ENCODE results near the gene NCOA3. TPM values are rescaled to one million over a fixed set of nuclear protein-coding genes. Genes with fewer than 3 reads are reported as not detected.

The NCOA3 gene
- total and polyA plus RNA-seq, 10 of the 15 experiments (the other 5 are each of a cell fraction or from before 2014, with no cell fraction given) = 16.9 to 96.2 (median 73.6) TPM

- TF ChIP-seq LARP7 (IDR thresholded peaks at IDR 0.05) (no peak), MEF2B (IDR thresholded peaks at IDR 0.05; ENCODE audit: partially characterized antibody, poor library complexity, severe bottlenecking) (no peak), CHD2 (IDR thresholded peaks at IDR 0.05; ENCODE audit: borderline replicate concordance, low read depth, low read length) (peak; percentile 63; the same call in 1 of the 2 replicates), MEF2A (IDR thresholded peaks at IDR 0.05; ENCODE audit: insufficient read depth, low read depth, low read length) (no peak), ZSCAN29 (IDR thresholded peaks at IDR 0.05) (no peak), RAD51 (IDR thresholded peaks at IDR 0.05) (no peak), MTA3 (IDR thresholded peaks at IDR 0.05; ENCODE audit: borderline replicate concordance, low read length) (no peak), MTA2 (IDR thresholded peaks at IDR 0.05; ENCODE audit: low read depth) (no peak), RFX5 (IDR thresholded peaks at IDR 0.05; ENCODE audit: low read depth, low read length) (no peak), SUZ12 (IDR thresholded peaks at IDR 0.05; ENCODE audit: unreplicated experiment) (no peak), RAD21 (IDR thresholded peaks at IDR 0.05; ENCODE audit: insufficient read depth, low read depth, low read length) (peak; percentile 7; the same call in 1 of the 2 replicates), ZNF687 (IDR thresholded peaks at IDR 0.05) (no peak), ATF7 (IDR thresholded peaks at IDR 0.05; ENCODE audit: low read depth) (no peak), EGR1 (IDR thresholded peaks at IDR 0.05; ENCODE audit: borderline replicate concordance in 1 of 2, low read depth in 2 of 2, low read length in 2 of 2) (no peak), TARDBP (IDR thresholded peaks at IDR 0.05; ENCODE audit: borderline replicate concordance) (no peak), ZNF24 (IDR thresholded peaks at IDR 0.05) (no peak), NR2C2 (IDR thresholded peaks at IDR 0.05; ENCODE audit: borderline replicate concordance, control insufficient read depth, insufficient read length, low read depth) (no peak), ETV6 (conservative IDR thresholded peaks at IDR 0.05 in 1 of 2, IDR thresholded peaks at IDR 0.05 in 1 of 2; ENCODE audit: borderline replicate concordance in 1 of 2, low read depth in 1 of 2) (0 out of 4 replicates have a peak, but pooled peaks of 1 of the 2 experiments have one; percentile 74)
- TF ChIP-seq, protein P1, sequence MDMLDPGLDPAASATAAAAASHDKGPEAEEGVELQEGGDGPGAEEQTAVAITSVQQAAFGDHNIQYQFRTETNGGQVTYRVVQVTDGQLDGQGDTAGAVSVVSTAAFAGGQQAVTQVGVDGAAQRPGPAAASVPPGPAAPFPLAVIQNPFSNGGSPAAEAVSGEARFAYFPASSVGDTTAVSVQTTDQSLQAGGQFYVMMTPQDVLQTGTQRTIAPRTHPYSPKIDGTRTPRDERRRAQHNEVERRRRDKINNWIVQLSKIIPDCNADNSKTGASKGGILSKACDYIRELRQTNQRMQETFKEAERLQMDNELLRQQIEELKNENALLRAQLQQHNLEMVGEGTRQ (IDR thresholded peaks at IDR 0.05; ENCODE audit: borderline replicate concordance, low read depth, low read length) = no peak
- TF ChIP-seq, protein P2, sequence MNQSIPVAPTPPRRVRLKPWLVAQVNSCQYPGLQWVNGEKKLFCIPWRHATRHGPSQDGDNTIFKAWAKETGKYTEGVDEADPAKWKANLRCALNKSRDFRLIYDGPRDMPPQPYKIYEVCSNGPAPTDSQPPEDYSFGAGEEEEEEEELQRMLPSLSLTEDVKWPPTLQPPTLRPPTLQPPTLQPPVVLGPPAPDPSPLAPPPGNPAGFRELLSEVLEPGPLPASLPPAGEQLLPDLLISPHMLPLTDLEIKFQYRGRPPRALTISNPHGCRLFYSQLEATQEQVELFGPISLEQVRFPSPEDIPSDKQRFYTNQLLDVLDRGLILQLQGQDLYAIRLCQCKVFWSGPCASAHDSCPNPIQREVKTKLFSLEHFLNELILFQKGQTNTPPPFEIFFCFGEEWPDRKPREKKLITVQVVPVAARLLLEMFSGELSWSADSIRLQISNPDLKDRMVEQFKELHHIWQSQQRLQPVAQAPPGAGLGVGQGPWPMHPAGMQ (IDR thresholded peaks at IDR 0.05; ENCODE audit: borderline replicate concordance) = no peak
- TF ChIP-seq, protein P3, sequence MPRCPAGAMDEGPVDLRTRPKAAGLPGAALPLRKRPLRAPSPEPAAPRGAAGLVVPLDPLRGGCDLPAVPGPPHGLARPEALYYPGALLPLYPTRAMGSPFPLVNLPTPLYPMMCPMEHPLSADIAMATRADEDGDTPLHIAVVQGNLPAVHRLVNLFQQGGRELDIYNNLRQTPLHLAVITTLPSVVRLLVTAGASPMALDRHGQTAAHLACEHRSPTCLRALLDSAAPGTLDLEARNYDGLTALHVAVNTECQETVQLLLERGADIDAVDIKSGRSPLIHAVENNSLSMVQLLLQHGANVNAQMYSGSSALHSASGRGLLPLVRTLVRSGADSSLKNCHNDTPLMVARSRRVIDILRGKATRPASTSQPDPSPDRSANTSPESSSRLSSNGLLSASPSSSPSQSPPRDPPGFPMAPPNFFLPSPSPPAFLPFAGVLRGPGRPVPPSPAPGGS (IDR thresholded peaks at IDR 0.05; ENCODE audit: borderline replicate concordance, insufficient read depth, low read depth, low read length, poor library complexity, severe bottlenecking) = no peak
Observed at GRCh38 chr20:47574616-47575364, 73.1 kb downstream of the NCOA3 start (continued).

All from GM12878 (cell line).